Raji (cell line): ENCODE measurements around the gene TSSC4.

ENCODE experiments used
- POLR2A ChIP-seq: IDR thresholded peaks from 2 replicates; pipeline ENCODE4 v1.6.1; 2011; ENCODE audit warnings: low read depth, low read length, control low read depth; ENCODE audit not compliant: insufficient read depth

Gene TSSC4

GRCh38 chr11:2380807-2381350, 19.7 kb upstream of the TSSC4 start:
- no peak for TF ChIP-seq POLR2A

GRCh38 chr11:2381494-2382128, 18.9 kb upstream of the TSSC4 start:
- TF ChIP-seq POLR2A = no peak

- TF ChIP-seq POLR2A = no peak
Observed at GRCh38 chr11:2382129-2382517, 18.4 kb upstream of the TSSC4 start.

GRCh38 chr11:2382936-2383851, 17.4 kb upstream of the TSSC4 start:
- no peak for TF ChIP-seq POLR2A

GRCh38 chr11:2383852-2384804, 16.4 kb upstream of the TSSC4 start:
- peak; percentile 83 for TF ChIP-seq POLR2A

GRCh38 chr11:2385156-2386151, 15.1 kb upstream of the TSSC4 start:
- TF ChIP-seq POLR2A = peak; percentile 83

GRCh38 chr11:2386591-2386990, 14.0 kb upstream of the TSSC4 start:
- TF ChIP-seq POLR2A = no peak

GRCh38 chr11:2387266-2387987, 13.1 kb upstream of the TSSC4 start:
- peak; percentile 19; the same call in 1 of the 2 replicates for TF ChIP-seq POLR2A

GRCh38 chr11:2388431-2389376, 11.8 kb upstream of the TSSC4 start:
- TF ChIP-seq POLR2A = no peak

- no peak for TF ChIP-seq POLR2A
Observed at GRCh38 chr11:2389377-2390026, 11.0 kb upstream of the TSSC4 start.

- no peak for TF ChIP-seq POLR2A
Observed at GRCh38 chr11:2390091-2390724, 10.3 kb upstream of the TSSC4 start.

- TF ChIP-seq POLR2A = no peak
Observed at GRCh38 chr11:2390725-2391151, 9.8 kb upstream of the TSSC4 start.
